HG03066 (cell line): ENCODE results near the gene WDR1.

ENCODE experiments used
- ATAC-seq: cut with Tn5 transposase; IDR thresholded peaks from one replicate; pipeline ENCODE4 v1.9.1; 2021; ENCODE audit warnings: low read depth; ENCODE audit not compliant: unreplicated experiment

Gene WDR1

GRCh38 chr4:10087152-10087791 is 29.3 kb downstream of the WDR1 start:
- ATAC-seq = no peak

GRCh38 chr4:10086506-10087120 is 30.0 kb downstream of the WDR1 start:
- no peak for ATAC-seq

- ATAC-seq = no peak
These were observed 30.6 kb downstream of the WDR1 start for GRCh38 chr4:10085828-10086505.

GRCh38 chr4:10085386-10085785 is 31.2 kb downstream of the WDR1 start:
- ATAC-seq = no peak

- no peak for ATAC-seq
These were observed 31.8 kb downstream of the WDR1 start for GRCh38 chr4:10084651-10085358.

- ATAC-seq = no peak
These were observed 32.5 kb downstream of the WDR1 start for GRCh38 chr4:10083861-10084641.

GRCh38 chr4:10083331-10083771 is 33.2 kb downstream of the WDR1 start:
- no peak for ATAC-seq

GRCh38 chr4:10082459-10083272 is 33.9 kb downstream of the WDR1 start:
- ATAC-seq = no peak

GRCh38 chr4:10082047-10082446 is 34.6 kb downstream of the WDR1 start:
- ATAC-seq = no peak

GRCh38 chr4:10081218-10081606 is 35.4 kb downstream of the WDR1 start:
- ATAC-seq = no peak

GRCh38 chr4:10080589-10081217 is 35.9 kb downstream of the WDR1 start:
- no peak for ATAC-seq

GRCh38 chr4:10079912-10080588 is 36.5 kb downstream of the WDR1 start:
- ATAC-seq = no peak

GRCh38 chr4:10079256-10079655 is 37.3 kb downstream of the WDR1 start:
- no peak for ATAC-seq

- ATAC-seq = no peak
These were observed 37.9 kb downstream of the WDR1 start for GRCh38 chr4:10078481-10079233.

GRCh38 chr4:10077483-10078335 is 38.9 kb downstream of the WDR1 start:
- ATAC-seq = no peak

- ATAC-seq = no peak
These were observed 39.5 kb downstream of the WDR1 start for GRCh38 chr4:10077076-10077475.

- no peak for ATAC-seq
These were observed 40.6 kb downstream of the WDR1 start for GRCh38 chr4:10075953-10076391.
